HG03520 (cell line): ENCODE results near the gene AKAP12.

ENCODE experiments used
- ATAC-seq: cut with Tn5 transposase; IDR thresholded peaks from one replicate; pipeline ENCODE4 v1.9.1; 2021; ENCODE audit warnings: mild to moderate bottlenecking, moderate library complexity; ENCODE audit not compliant: unreplicated experiment

AKAP12 gene

DNA sequence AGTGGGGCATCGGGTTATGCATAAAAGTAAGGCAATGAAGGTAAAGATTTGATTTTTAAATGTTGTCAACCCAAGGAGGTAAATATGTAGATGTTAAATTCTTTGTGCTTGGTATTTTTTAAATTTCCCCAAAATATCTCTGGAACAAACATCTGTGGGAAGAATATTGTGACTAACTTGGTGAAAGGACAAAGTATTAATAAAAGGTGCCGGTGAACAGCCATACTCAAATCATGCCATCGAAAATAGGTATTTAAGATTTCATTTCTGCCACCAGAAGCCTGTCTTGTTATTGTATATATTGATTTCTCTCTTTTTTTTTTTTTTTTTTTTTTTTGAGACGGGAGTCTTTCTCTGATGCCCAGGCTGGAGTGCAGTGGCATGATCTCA, 164.1 kb downstream of the AKAP12 start:
- no peak for ATAC-seq
